ENCODE data around the gene MTHFD1L.

The MTHFD1L gene

DNA sequence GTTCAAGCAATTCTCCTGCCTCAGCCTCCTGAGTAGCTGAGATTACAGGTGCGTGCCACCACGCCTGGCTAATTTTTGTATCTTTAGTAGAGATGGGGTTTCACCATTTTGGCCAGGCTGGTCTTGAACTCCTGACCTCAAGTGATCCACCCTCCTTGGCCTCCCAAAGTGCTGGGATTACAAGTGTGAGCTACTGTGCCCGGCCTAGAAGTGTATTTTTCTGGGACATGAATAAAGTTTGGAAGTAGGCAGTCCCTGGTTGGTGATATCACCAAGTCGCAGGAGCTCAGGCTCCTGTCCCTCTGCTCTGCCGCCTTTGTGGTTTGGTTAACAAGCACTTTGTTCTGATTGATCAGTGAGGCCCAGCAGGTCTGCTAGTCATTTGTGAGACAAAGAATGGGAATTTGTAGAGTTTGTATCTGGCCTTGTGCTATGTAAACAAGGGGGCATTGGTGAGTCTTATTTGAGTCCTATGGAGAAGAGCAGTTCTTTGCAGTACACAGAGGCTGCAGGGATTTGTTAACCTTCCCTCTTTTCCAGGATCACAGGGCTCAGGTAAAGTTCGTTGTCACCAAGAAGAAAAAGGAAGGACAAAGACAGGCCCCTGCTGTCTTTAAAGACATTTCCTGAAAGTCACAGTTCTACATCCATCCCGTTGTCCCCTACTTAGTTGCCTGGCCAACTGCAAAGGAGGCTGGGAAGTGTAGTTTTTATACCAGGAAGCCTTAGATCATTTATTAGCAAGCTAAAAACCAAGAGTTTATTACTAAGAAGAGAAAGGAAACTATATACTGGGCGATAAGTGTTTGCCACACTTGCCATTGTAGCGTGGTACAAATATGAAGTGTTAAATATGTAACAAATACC, 13.1 kb downstream of the MTHFD1L start:
- peaks cover 5% of the 10 kb centered on the region; the same call in 1 of the 2 replicates for H3K36me3 ChIP-seq (ENCODE audit: insufficient read depth)
- H3K79me2 ChIP-seq (ENCODE audit: insufficient read depth, low read depth) = peaks cover 54% of the 10 kb centered on the region
- no peak overlapping the region for H2AFZ ChIP-seq (ENCODE audit: low read depth)
- no peak overlapping the region for H3K9ac ChIP-seq
- no peaks in the 10 kb centered on the region for H3K27me3 ChIP-seq (ENCODE audit: insufficient read depth, low read depth)
- H3K4me2 ChIP-seq = no peak overlapping the region
- H4K20me1 ChIP-seq (ENCODE audit: insufficient read depth) = no peaks in the 10 kb centered on the region
- H3K4me3 ChIP-seq (IDR thresholded peaks at IDR 0.05; ENCODE audit: insufficient read depth, low read depth, low read length) = no peak overlapping the region
- TF ChIP-seq CTCF (conservative IDR thresholded peaks at IDR 0.05; ENCODE audit: low read depth, low read length) = no peak
- H3K4me1 ChIP-seq (ENCODE audit: low read depth, poor library complexity, severe bottlenecking) = peaks cover 6% of the 10 kb centered on the region
- H3K27ac ChIP-seq = no peak overlapping the region

DNA sequence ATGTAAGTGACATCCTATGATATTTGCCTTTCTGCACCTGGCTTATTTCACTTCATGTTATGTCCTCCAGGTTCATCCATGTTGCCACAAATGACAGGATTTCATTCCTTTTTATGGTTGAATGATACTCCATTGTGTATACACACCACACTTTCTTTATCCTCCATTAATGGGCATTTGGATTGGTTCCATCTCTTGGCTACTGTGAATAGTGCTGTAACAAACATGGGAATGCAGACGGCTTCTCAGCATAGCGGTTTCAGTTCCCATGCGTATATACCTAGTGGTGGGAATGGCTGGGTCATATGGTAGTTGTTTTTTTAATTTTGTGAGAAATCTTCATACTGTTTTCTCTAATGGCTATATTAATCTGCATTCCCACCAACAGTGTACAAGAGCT, 14.8 kb downstream of the MTHFD1L start:
- no peak overlapping the region for H3K4me2 ChIP-seq
- no peaks in the 10 kb centered on the region for H4K20me1 ChIP-seq (ENCODE audit: insufficient read depth)
- no peak for TF ChIP-seq CTCF (conservative IDR thresholded peaks at IDR 0.05; ENCODE audit: low read depth, low read length)
- H3K4me3 ChIP-seq (IDR thresholded peaks at IDR 0.05; ENCODE audit: insufficient read depth, low read depth, low read length) = no peak overlapping the region
- H3K79me2 ChIP-seq (ENCODE audit: insufficient read depth, low read depth) = peaks cover 37% of the 10 kb centered on the region; the same call in 1 of the 2 replicates
- no peak overlapping the region for H3K9ac ChIP-seq
- H3K27me3 ChIP-seq (ENCODE audit: insufficient read depth, low read depth) = no peaks in the 10 kb centered on the region
- H3K36me3 ChIP-seq (ENCODE audit: insufficient read depth) = peaks cover 5% of the 10 kb centered on the region; the same call in 1 of the 2 replicates
- peaks cover 6% of the 10 kb centered on the region for H3K4me1 ChIP-seq (ENCODE audit: low read depth, poor library complexity, severe bottlenecking)
- H2AFZ ChIP-seq (ENCODE audit: low read depth) = no peak overlapping the region
- H3K27ac ChIP-seq = no peak overlapping the region

DNA sequence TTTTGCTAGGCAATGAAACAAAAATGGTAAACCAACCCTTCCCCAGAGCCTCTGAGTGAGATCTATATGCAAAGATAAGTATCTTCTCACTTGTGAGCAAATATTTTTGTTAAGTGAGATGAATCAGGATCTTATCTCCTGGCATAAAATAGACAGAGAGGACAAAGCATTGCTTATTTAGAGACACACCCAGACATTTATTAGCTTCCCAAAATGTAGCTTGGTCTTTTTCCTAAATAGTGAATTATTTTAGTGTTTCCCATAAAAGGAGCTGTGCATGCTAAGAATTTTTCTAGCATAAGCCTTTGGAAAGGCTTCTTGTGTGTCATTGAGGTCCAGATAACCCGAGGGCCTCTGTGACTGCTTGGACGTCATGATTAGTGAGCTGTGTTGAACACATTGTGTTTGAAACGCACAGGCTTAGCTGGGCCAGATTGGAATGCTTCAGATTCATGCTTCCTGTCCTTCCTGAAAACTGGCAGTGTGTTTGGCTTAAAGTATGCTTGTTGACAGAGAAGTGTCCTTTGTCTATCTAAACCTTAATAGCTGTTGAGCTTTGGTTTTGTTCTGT, 16.5 kb downstream of the MTHFD1L start:
- Histone ChIP-seq H3K4me1 (ENCODE audit: low read depth, poor library complexity, severe bottlenecking) (no peaks in the 10 kb centered on the region), H3K9ac (no peak overlapping the region), H3K27me3 (ENCODE audit: insufficient read depth, low read depth) (no peaks in the 10 kb centered on the region), H3K36me3 (ENCODE audit: insufficient read depth) (peaks cover 5% of the 10 kb centered on the region; the same call in 1 of the 2 replicates), H3K27ac (no peak overlapping the region), H4K20me1 (ENCODE audit: insufficient read depth) (no peaks in the 10 kb centered on the region), H2AFZ (ENCODE audit: low read depth) (no peak overlapping the region), H3K79me2 (ENCODE audit: insufficient read depth, low read depth) (peaks cover 24% of the 10 kb centered on the region; the same call in 1 of the 2 replicates), H3K4me2 (no peak overlapping the region), H3K4me3 (IDR thresholded peaks at IDR 0.05; ENCODE audit: insufficient read depth, low read depth, low read length) (no peak overlapping the region)
- TF ChIP-seq CTCF (conservative IDR thresholded peaks at IDR 0.05; ENCODE audit: low read depth, low read length) = no peak

DNA sequence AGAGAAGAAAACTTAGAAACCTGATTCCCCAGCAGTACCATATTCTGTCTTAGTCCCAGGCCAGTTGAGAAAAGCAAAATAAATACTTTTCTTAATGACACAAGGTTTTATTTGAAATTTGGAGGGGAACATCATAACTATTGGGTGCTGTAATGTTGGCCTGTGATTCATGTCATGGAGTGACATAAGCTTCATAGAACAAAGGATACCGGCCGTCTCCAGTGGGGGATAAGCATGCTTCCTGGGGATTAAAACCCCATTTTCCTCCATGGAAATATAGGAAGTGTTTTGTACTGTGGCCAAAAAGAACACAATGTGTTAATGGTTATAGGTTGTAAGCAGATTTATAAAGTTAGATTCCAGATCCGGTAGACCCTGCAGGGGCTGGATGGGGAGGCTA, 18.0 kb downstream of the MTHFD1L start:
- Histone ChIP-seq H3K36me3 (ENCODE audit: insufficient read depth) (peaks cover 5% of the 10 kb centered on the region; the same call in 1 of the 2 replicates), H4K20me1 (ENCODE audit: insufficient read depth) (no peaks in the 10 kb centered on the region), H3K79me2 (ENCODE audit: insufficient read depth, low read depth) (peaks cover 23% of the 10 kb centered on the region; the same call in 1 of the 2 replicates), H3K4me2 (no peak overlapping the region), H3K4me3 (IDR thresholded peaks at IDR 0.05; ENCODE audit: insufficient read depth, low read depth, low read length) (no peak overlapping the region), H3K9ac (no peak overlapping the region), H3K27me3 (ENCODE audit: insufficient read depth, low read depth) (no peaks in the 10 kb centered on the region), H3K27ac (no peak overlapping the region), H2AFZ (ENCODE audit: low read depth) (no peak overlapping the region), H3K4me1 (ENCODE audit: low read depth, poor library complexity, severe bottlenecking) (no peaks in the 10 kb centered on the region)
- no peak for TF ChIP-seq CTCF (conservative IDR thresholded peaks at IDR 0.05; ENCODE audit: low read depth, low read length)

Measured in KMS-11 (cell line).